Measurements from ENCODE around the gene MAGI1.

- no peak for TF ChIP-seq CSRNP3 (CRISPR knock-in tag; IDR thresholded peaks at IDR 0.05)
- no peak for TF ChIP-seq TCF4 (CRISPR knock-in tag; IDR thresholded peaks at IDR 0.05; ENCODE audit: borderline replicate concordance)
- TF ChIP-seq PPARA (CRISPR knock-in tag; IDR thresholded peaks at IDR 0.05; ENCODE audit: borderline replicate concordance): no peak
- no peak for TF ChIP-seq ZC3H10 (CRISPR knock-in tag; IDR thresholded peaks at IDR 0.05)
- TF ChIP-seq ZNF565 (CRISPR knock-in tag; conservative IDR thresholded peaks at IDR 0.05; ENCODE audit: low read depth): no peak
- no peak for TF ChIP-seq GLIS3 (CRISPR knock-in tag; IDR thresholded peaks at IDR 0.05)
- no peak for TF ChIP-seq ZNF8 (CRISPR knock-in tag; IDR thresholded peaks at IDR 0.05)
- TF ChIP-seq POU6F1 (CRISPR knock-in tag; IDR thresholded peaks at IDR 0.05; ENCODE audit: borderline replicate concordance, low read depth): no peak
- TF ChIP-seq ARNTL (CRISPR knock-in tag; IDR thresholded peaks at IDR 0.05; ENCODE audit: borderline replicate concordance, low read depth): no peak
- no peak for TF ChIP-seq PATZ1 (CRISPR knock-in tag; IDR thresholded peaks at IDR 0.05; ENCODE audit: borderline replicate concordance)
- TF ChIP-seq ZFP30 (CRISPR knock-in tag; IDR thresholded peaks at IDR 0.05): no peak
- TF ChIP-seq CSDC2 (CRISPR knock-in tag; IDR thresholded peaks at IDR 0.05): no peak
- TF ChIP-seq ISL1 (CRISPR knock-in tag; IDR thresholded peaks at IDR 0.05): no peak
- no peak for TF ChIP-seq ESRRG (CRISPR knock-in tag; IDR thresholded peaks at IDR 0.05)
Observed at GRCh38 chr3:65368866-65369265, 669.9 kb downstream of the MAGI1 start.
